HUES64 (cell line): ENCODE measurements around the gene HSPD1.
"Not testable (repeated sequence)": the region's sequence is repeated elsewhere in the genome, so short reads cannot be mapped to it uniquely, and the experiment has no call there.

Source experiments
- H3K27ac ChIP-seq: 2 replicates; pipeline ENCODE4 v1.7.0; 2013; ENCODE audit warnings: low read depth, low read length, inconsistent platforms
- H3K27me3 ChIP-seq: 2 replicates; pipeline ENCODE4 v1.6.1; 2013; ENCODE audit warnings: mild to moderate bottlenecking, low read length; ENCODE audit not compliant: insufficient read depth
- H3K36me3 ChIP-seq: 2 replicates; pipeline ENCODE4 v1.6.1; 2013; ENCODE audit warnings: mild to moderate bottlenecking, low read length; ENCODE audit not compliant: insufficient read depth
- H3K4me1 ChIP-seq: 2 replicates; pipeline ENCODE4 v1.6.1; 2013; ENCODE audit warnings: mild to moderate bottlenecking, low read length, moderate library complexity; ENCODE audit not compliant: insufficient read depth
- H3K4me3 ChIP-seq: 2 replicates; pipeline ENCODE4 v1.5.1; 2013; ENCODE audit warnings: mild to moderate bottlenecking, low read length, moderate library complexity
- H3K9ac ChIP-seq: 2 replicates; pipeline ENCODE4 v1.6.1; 2013; ENCODE audit warnings: mild to moderate bottlenecking, low read depth, low read length
- H3K9me3 ChIP-seq: 2 replicates; pipeline ENCODE4 v1.6.1; 2013; ENCODE audit warnings: low read depth, low read length; ENCODE audit not compliant: insufficient read depth
- WGBS: fragments of 150-250, 120-280 bp; methylation state at CpG from one replicate; pipeline ENCODE4 v1.1.7; 2013; ENCODE audit warnings: missing lambda C conversion rate; 5-methylcytosine and 5-hydroxymethylcytosine counted together

The HSPD1 gene

GRCh38 chr2:197455428-197455827 lies 44.2 kb downstream of the HSPD1 start:
- 93% methylated on average over 1 of the region's 1 CpG for WGBS
- Histone ChIP-seq H3K9me3 (no peaks in the 10 kb centered on the region), H3K27me3 (no peaks in the 10 kb centered on the region), H3K9ac (no peak overlapping the region), H3K27ac (no peak overlapping the region), H3K4me3 (no peak overlapping the region), H3K4me1 (peaks cover 11% of the 10 kb centered on the region; the same call in 1 of the 2 replicates), H3K36me3 (peaks cover 5% of the 10 kb centered on the region)

- peaks cover 11% of the 10 kb centered on the region; the same call in 1 of the 2 replicates for H3K4me1 ChIP-seq
- peak overlapping the region; percentile 77 for H3K4me3 ChIP-seq
- peak overlapping the region; percentile 68; the same call in 1 of the 2 replicates for H3K9ac ChIP-seq
- H3K27me3 ChIP-seq, result no peaks in the 10 kb centered on the region
- no peaks in the 10 kb centered on the region for H3K9me3 ChIP-seq
- H3K36me3 ChIP-seq, result 0 out of 2 replicates have a peak, but pooled peaks cover under 1% of the 10 kb centered on the region
- H3K27ac ChIP-seq, result no peak overlapping the region
- 95% methylated on average over 2 of the region's 2 CpGs for WGBS
Observed at GRCh38 chr2:197454923-197455322, 44.7 kb downstream of the HSPD1 start.

GRCh38 chr2:197453914-197454398 lies 45.7 kb downstream of the HSPD1 start:
- H3K36me3 ChIP-seq, result no peaks in the 10 kb centered on the region
- WGBS, result 0% methylated on average over 7 of the region's 11 CpGs
- H3K27ac ChIP-seq, result peak overlapping the region; percentile 86
- H3K4me3 ChIP-seq, result peak overlapping the region; percentile 77
- peak overlapping the region; percentile 68 for H3K9ac ChIP-seq
- H3K9me3 ChIP-seq, result no peaks in the 10 kb centered on the region
- H3K4me1 ChIP-seq, result peaks cover 11% of the 10 kb centered on the region; the same call in 1 of the 2 replicates
- H3K27me3 ChIP-seq, result no peaks in the 10 kb centered on the region

GRCh38 chr2:197453123-197453913 lies 46.3 kb downstream of the HSPD1 start, which contains the start of gene COQ10B:
COQ10B (plus strand) TSS chr2:197453552; CDS start chr2:197453561, 9 bp downstream.
- H3K4me3 ChIP-seq, result peak within 1 kb of the TSS; percentile 77
- peak within 1 kb of the TSS; percentile 86 for H3K27ac ChIP-seq
- H3K9ac ChIP-seq, result peak within 1 kb of the TSS; percentile 68
- no peaks in the 10 kb centered on the region for H3K9me3 ChIP-seq
- H3K27me3 ChIP-seq, result no peaks in the 10 kb centered on the region
- WGBS, result under 1% methylated on average over 70 of the region's 70 CpGs
- peaks cover 11% of the 10 kb centered on the region; the same call in 1 of the 2 replicates for H3K4me1 ChIP-seq
- no peaks in the 10 kb centered on the region for H3K36me3 ChIP-seq

- H3K9me3 ChIP-seq, result no peaks in the 10 kb centered on the region
- no peak overlapping the region; the same call in 1 of the 2 replicates for H3K27ac ChIP-seq
- H3K27me3 ChIP-seq, result no peaks in the 10 kb centered on the region
- H3K9ac ChIP-seq, result peak overlapping the region; percentile 2; the same call in 1 of the 2 replicates
- peak overlapping the region; percentile 77 for H3K4me3 ChIP-seq
- peaks cover 11% of the 10 kb centered on the region; the same call in 1 of the 2 replicates for H3K4me1 ChIP-seq
- 16% methylated on average over 11 of the region's 11 CpGs for WGBS
- no peaks in the 10 kb centered on the region for H3K36me3 ChIP-seq
Observed at GRCh38 chr2:197452754-197453122, 46.9 kb downstream of the HSPD1 start.

GRCh38 chr2:197450935-197451358 lies 48.7 kb downstream of the HSPD1 start:
- H3K27me3 ChIP-seq, H3K9ac ChIP-seq, H3K36me3 ChIP-seq, H3K9me3 ChIP-seq, H3K4me3 ChIP-seq, H3K27ac ChIP-seq: not testable (repeated sequence)
- 90% methylated on average over 6 of the region's 6 CpGs for WGBS
- H3K4me1 ChIP-seq, result peaks cover 11% of the 10 kb centered on the region; the same call in 1 of the 2 replicates

- WGBS, result 95% methylated on average over 25 of the region's 25 CpGs
- Histone ChIP-seq H3K9ac (no peak overlapping the region), H3K27me3 (no peaks in the 10 kb centered on the region), H3K36me3 (no peaks in the 10 kb centered on the region), H3K4me3 (no peak overlapping the region), H3K27ac (no peak overlapping the region), H3K9me3 (no peaks in the 10 kb centered on the region), H3K4me1 (peaks cover 11% of the 10 kb centered on the region; the same call in 1 of the 2 replicates)
Observed at GRCh38 chr2:197450465-197450864, 49.2 kb downstream of the HSPD1 start.

- Histone ChIP-seq H3K4me1 (no peaks in the 10 kb centered on the region), H3K36me3 (no peaks in the 10 kb centered on the region), H3K27ac (no peak overlapping the region), H3K9me3 (no peaks in the 10 kb centered on the region), H3K27me3 (no peaks in the 10 kb centered on the region), H3K9ac (no peak overlapping the region), H3K4me3 (no peak overlapping the region)
Observed at GRCh38 chr2:197446844-197447243, 52.8 kb downstream of the HSPD1 start.

- Histone ChIP-seq H3K4me3 (no peak overlapping the region), H3K9me3 (no peaks in the 10 kb centered on the region), H3K36me3 (no peaks in the 10 kb centered on the region), H3K9ac (no peak overlapping the region), H3K4me1 (no peaks in the 10 kb centered on the region), H3K27me3 (no peaks in the 10 kb centered on the region), H3K27ac (no peak overlapping the region)
- 100% methylated on average over 1 of the region's 1 CpG for WGBS
Observed at GRCh38 chr2:197445746-197446145, 53.9 kb downstream of the HSPD1 start.

- Histone ChIP-seq H3K27ac (no peak overlapping the region), H3K36me3 (no peaks in the 10 kb centered on the region), H3K27me3 (no peaks in the 10 kb centered on the region), H3K9me3 (no peaks in the 10 kb centered on the region), H3K9ac (no peak overlapping the region), H3K4me1 (no peaks in the 10 kb centered on the region), H3K4me3 (no peak overlapping the region)
- 86% methylated on average over 5 of the region's 5 CpGs for WGBS
Observed at GRCh38 chr2:197442857-197443256, 56.8 kb downstream of the HSPD1 start.

- 99% methylated on average over 2 of the region's 2 CpGs for WGBS
- Histone ChIP-seq H3K4me1 (peaks cover 12% of the 10 kb centered on the region), H3K4me3 (no peak overlapping the region), H3K9me3 (no peaks in the 10 kb centered on the region), H3K27me3 (no peaks in the 10 kb centered on the region), H3K27ac (no peak overlapping the region), H3K36me3 (no peaks in the 10 kb centered on the region), H3K9ac (no peak overlapping the region)
Observed at GRCh38 chr2:197437380-197437779, 62.3 kb downstream of the HSPD1 start.
